GM19351 (cell line): ENCODE data around the gene G0S2.

ENCODE experiments used
- ATAC-seq: cut with Tn5 transposase; IDR thresholded peaks from one replicate; pipeline ENCODE4 v1.9.1; 2021; ENCODE audit warnings: mild to moderate bottlenecking, moderate library complexity; ENCODE audit not compliant: unreplicated experiment

The G0S2 gene

GRCh38 chr1:209714338-209714737 is 39.1 kb downstream of the G0S2 start:
- ATAC-seq: no peak

- no peak for ATAC-seq
Observed at GRCh38 chr1:209715314-209715713, 40.1 kb downstream of the G0S2 start.

- no peak for ATAC-seq
Observed at GRCh38 chr1:209717818-209718217, 42.6 kb downstream of the G0S2 start.

- ATAC-seq: no peak
Observed at GRCh38 chr1:209720326-209720725, 45.1 kb downstream of the G0S2 start.

- ATAC-seq: no peak
Observed at GRCh38 chr1:209720826-209721225, 45.6 kb downstream of the G0S2 start.

- no peak for ATAC-seq
Observed at GRCh38 chr1:209721323-209721722, 46.1 kb downstream of the G0S2 start.

- no peak for ATAC-seq
Observed at GRCh38 chr1:209723265-209723664, 48.1 kb downstream of the G0S2 start.

GRCh38 chr1:209723756-209724693 is 48.8 kb downstream of the G0S2 start:
- no peak for ATAC-seq
